ENCODE results near the gene GFRAL.
"Not testable (repeated sequence)": the region's sequence is repeated elsewhere in the genome, so short reads cannot be mapped to it uniquely, and the experiment has no call there.

Gene GFRAL

DNA sequence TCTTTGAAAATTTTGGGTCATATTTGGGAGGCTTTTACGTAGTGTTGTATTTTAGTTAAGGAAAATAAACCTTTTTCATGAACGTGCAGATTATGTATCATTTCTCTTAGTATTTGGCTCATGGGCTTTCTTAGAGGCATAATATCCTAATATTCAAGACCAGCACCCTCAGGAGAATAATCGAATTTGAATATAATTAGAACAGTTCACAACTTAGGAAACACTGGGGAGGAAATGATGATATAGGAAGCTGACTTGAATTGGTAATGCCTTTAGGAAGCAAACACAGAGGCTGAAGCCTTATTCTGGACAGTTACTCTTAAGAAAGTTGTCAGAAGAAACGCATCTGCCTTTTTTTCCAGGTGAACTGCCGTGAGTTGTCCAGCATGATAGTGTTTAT, at the start of gene GFRAL:
TSS of gene GFRAL (plus strand) at position 301 of the 400 bp plus-strand sequence. CDS start at position 387, 86 bp downstream.
- Histone ChIP-seq H3K4me3 (ENCODE audit: low read length) (no peak within 1 kb of the TSS), H3K9ac (ENCODE audit: low read length) (no peak within 1 kb of the TSS), H3K9me3 (ENCODE audit: control insufficient read depth, low read depth, low read length) (no peaks in the 10 kb centered on the region), H3K36me3 (ENCODE audit: control insufficient read depth, low read depth, low read length) (no peaks in the 10 kb centered on the region), H3K27me3 (ENCODE audit: control insufficient read depth, insufficient read depth, low read length) (no peaks in the 10 kb centered on the region), H3K27ac (ENCODE audit: low read length) (no peak within 1 kb of the TSS), H3K4me1 (ENCODE audit: control insufficient read depth, low read depth, low read length) (no peaks in the 10 kb centered on the region)

DNA sequence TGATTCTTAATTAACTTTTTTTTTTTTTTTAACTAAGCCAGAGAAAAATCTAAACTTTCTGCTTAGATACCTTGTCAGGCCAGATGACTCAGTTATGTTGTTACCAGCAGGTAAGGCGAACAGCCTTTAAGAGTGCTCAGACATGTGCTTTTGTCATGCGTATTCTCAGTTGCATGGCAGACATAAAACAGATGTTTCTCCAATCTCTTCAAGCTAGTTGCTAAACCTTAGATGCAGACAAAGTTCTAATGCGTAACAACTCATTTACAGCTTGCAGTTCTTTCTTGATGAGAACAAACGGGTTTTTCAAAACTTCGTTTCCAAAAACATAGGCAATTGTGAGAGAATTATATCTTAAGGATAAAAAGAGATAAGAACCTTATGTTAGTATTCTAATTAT, 49.6 kb upstream of the GFRAL start:
- H3K9ac ChIP-seq (ENCODE audit: low read length): no peak overlapping the region

DNA sequence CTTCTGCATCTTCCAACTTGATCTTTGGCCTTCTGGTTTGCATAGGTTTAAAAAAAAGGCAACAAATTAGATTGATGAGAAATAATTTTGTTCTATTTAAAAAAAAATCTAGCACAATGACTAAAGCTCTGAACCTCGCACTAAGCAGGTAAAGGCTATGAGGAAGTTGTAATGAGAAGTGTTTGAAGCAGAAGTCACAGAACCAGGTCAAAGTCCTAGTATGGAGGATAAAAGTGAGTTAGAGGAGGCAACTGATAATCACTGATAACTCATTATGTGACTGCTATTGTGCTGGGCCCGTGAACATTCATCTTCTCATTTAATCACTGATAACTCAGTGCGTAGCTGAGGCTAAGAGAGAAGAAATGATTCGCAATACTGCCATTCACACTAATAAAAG, 46.1 kb upstream of the GFRAL start:
- no peak overlapping the region for H3K27ac ChIP-seq (ENCODE audit: low read length)
- no peak overlapping the region for H3K4me3 ChIP-seq (ENCODE audit: low read length)
- no peaks in the 10 kb centered on the region for H3K36me3 ChIP-seq (ENCODE audit: control insufficient read depth, low read depth, low read length)
- H3K9ac ChIP-seq (ENCODE audit: low read length): no peak overlapping the region
- H3K9me3 ChIP-seq (ENCODE audit: control insufficient read depth, low read depth, low read length): no peaks in the 10 kb centered on the region
- H3K4me1 ChIP-seq (ENCODE audit: control insufficient read depth, low read depth, low read length): peaks cover 17% of the 10 kb centered on the region
- no peaks in the 10 kb centered on the region for H3K27me3 ChIP-seq (ENCODE audit: control insufficient read depth, insufficient read depth, low read length)

More for the DNA sequence above, 49.6 kb upstream of the GFRAL start:
- no peaks in the 10 kb centered on the region for H3K27me3 ChIP-seq (ENCODE audit: control insufficient read depth, insufficient read depth, low read length)
- H3K4me3 ChIP-seq (ENCODE audit: low read length): no peak overlapping the region
- H3K27ac ChIP-seq (ENCODE audit: low read length): no peak overlapping the region
- peaks cover 17% of the 10 kb centered on the region for H3K4me1 ChIP-seq (ENCODE audit: control insufficient read depth, low read depth, low read length)
- no peaks in the 10 kb centered on the region for H3K9me3 ChIP-seq (ENCODE audit: control insufficient read depth, low read depth, low read length)
- H3K36me3 ChIP-seq (ENCODE audit: control insufficient read depth, low read depth, low read length): no peaks in the 10 kb centered on the region

GRCh38 chr6:55282115-55282514, 45.2 kb upstream of the GFRAL start:
- Histone ChIP-seq H3K4me3 (ENCODE audit: low read length) (no peak overlapping the region), H3K27ac (ENCODE audit: low read length) (no peak overlapping the region), H3K27me3 (ENCODE audit: control insufficient read depth, insufficient read depth, low read length) (no peaks in the 10 kb centered on the region), H3K9ac (ENCODE audit: low read length) (no peak overlapping the region), H3K4me1 (ENCODE audit: control insufficient read depth, low read depth, low read length) (peaks cover 11% of the 10 kb centered on the region), H3K9me3 (ENCODE audit: control insufficient read depth, low read depth, low read length) (no peaks in the 10 kb centered on the region), H3K36me3 (ENCODE audit: control insufficient read depth, low read depth, low read length) (no peaks in the 10 kb centered on the region)

DNA sequence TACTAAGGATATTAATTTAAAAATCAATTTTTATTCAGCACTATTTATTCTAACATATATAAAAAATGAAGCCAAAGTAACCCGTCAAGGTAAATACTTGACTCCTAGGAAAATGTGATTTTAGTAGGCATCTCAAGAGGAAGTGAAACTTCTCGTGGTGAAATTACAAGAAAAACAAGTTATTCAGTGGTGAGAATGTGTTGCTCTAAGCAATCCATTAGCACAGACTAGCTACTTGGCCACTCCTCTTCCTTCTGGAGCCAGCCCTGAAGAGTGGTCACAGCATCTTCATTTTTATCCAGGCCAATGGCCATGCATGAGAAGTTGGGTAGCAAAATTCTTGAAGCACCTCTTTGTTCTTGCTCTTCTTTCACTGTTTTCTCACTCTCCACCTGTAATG, 40.4 kb upstream of the GFRAL start:
- Histone ChIP-seq H3K36me3 (ENCODE audit: control insufficient read depth, low read depth, low read length) (no peaks in the 10 kb centered on the region), H3K9me3 (ENCODE audit: control insufficient read depth, low read depth, low read length) (no peaks in the 10 kb centered on the region), H3K9ac (ENCODE audit: low read length) (no peak overlapping the region), H3K4me1 (ENCODE audit: control insufficient read depth, low read depth, low read length) (no peaks in the 10 kb centered on the region), H3K4me3 (ENCODE audit: low read length) (no peak overlapping the region), H3K27ac (ENCODE audit: low read length) (no peak overlapping the region), H3K27me3 (ENCODE audit: control insufficient read depth, insufficient read depth, low read length) (no peaks in the 10 kb centered on the region)

DNA sequence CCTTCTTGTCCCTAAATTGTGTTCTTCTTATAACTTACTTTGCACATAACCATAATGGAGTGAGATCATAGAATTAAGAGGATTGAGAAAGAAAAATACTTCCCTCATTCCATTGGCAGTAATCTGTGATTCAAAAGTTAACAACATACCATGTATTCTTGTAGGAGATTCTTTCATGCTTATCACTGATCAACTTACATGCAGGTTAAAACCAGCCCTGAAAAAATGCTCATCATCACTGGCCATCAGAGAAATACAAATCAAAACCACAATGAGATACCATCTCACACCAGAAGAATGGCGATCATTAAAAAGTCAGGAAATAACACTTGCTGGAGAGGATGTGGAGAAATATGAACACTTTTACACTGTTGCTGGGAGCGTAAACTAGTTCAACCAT, 36.5 kb upstream of the GFRAL start:
- no peak overlapping the region for H3K27ac ChIP-seq (ENCODE audit: low read length)
- no peaks in the 10 kb centered on the region for H3K36me3 ChIP-seq (ENCODE audit: control insufficient read depth, low read depth, low read length)
- H3K27me3 ChIP-seq (ENCODE audit: control insufficient read depth, insufficient read depth, low read length): no peaks in the 10 kb centered on the region
- H3K4me3 ChIP-seq (ENCODE audit: low read length): no peak overlapping the region
- no peak overlapping the region for H3K9ac ChIP-seq (ENCODE audit: low read length)
- no peaks in the 10 kb centered on the region for H3K9me3 ChIP-seq (ENCODE audit: control insufficient read depth, low read depth, low read length)
- H3K4me1 ChIP-seq (ENCODE audit: control insufficient read depth, low read depth, low read length): no peaks in the 10 kb centered on the region

DNA sequence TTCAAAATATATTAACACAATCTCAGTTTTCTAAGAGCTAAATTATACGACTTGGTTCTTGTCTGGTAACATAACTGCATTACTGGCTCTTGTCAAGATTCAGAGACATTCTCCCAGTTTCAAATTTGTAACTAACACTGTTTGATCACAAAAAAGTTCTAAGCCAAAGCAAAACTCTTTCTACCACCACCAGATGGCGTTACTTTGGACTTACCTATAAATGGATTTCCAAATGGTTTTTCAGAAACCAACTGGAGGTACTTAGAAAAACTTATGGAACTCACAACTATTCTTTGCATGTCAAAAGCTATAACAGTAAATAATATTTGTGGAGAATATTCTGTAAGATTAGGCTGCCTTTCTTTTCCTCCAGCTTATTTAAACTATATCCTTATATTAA, 34.2 kb upstream of the GFRAL start:
- Histone ChIP-seq H3K36me3 (ENCODE audit: control insufficient read depth, low read depth, low read length) (no peaks in the 10 kb centered on the region), H3K27ac (ENCODE audit: low read length) (no peak overlapping the region), H3K9ac (ENCODE audit: low read length) (no peak overlapping the region), H3K9me3 (ENCODE audit: control insufficient read depth, low read depth, low read length) (no peaks in the 10 kb centered on the region), H3K4me1 (ENCODE audit: control insufficient read depth, low read depth, low read length) (no peaks in the 10 kb centered on the region), H3K27me3 (ENCODE audit: control insufficient read depth, insufficient read depth, low read length) (no peaks in the 10 kb centered on the region), H3K4me3 (ENCODE audit: low read length) (no peak overlapping the region)

GRCh38 chr6:55297214-55297613, 30.1 kb upstream of the GFRAL start:
- H3K27ac ChIP-seq (ENCODE audit: low read length): not testable (repeated sequence)

GRCh38 chr6:55299286-55299985, 27.8 kb upstream of the GFRAL start:
- Histone ChIP-seq H3K27me3 (ENCODE audit: control insufficient read depth, insufficient read depth, low read length) (no peaks in the 10 kb centered on the region), H3K9me3 (ENCODE audit: control insufficient read depth, low read depth, low read length) (no peaks in the 10 kb centered on the region), H3K4me1 (ENCODE audit: control insufficient read depth, low read depth, low read length) (no peaks in the 10 kb centered on the region), H3K4me3 (ENCODE audit: low read length) (no peak overlapping the region), H3K36me3 (ENCODE audit: control insufficient read depth, low read depth, low read length) (no peaks in the 10 kb centered on the region), H3K9ac (ENCODE audit: low read length) (no peak overlapping the region), H3K27ac (ENCODE audit: low read length) (no peak overlapping the region)

More at GRCh38 chr6:55297214-55297613, 30.1 kb upstream of the GFRAL start:
- H3K36me3 ChIP-seq (ENCODE audit: control insufficient read depth, low read depth, low read length); H3K4me1 ChIP-seq (ENCODE audit: control insufficient read depth, low read depth, low read length); H3K9ac ChIP-seq (ENCODE audit: low read length); H3K9me3 ChIP-seq (ENCODE audit: control insufficient read depth, low read depth, low read length); H3K27me3 ChIP-seq (ENCODE audit: control insufficient read depth, insufficient read depth, low read length); H3K4me3 ChIP-seq (ENCODE audit: low read length): not testable (repeated sequence)

- Histone ChIP-seq H3K9ac (ENCODE audit: low read length) (no peak overlapping the region), H3K9me3 (ENCODE audit: control insufficient read depth, low read depth, low read length) (no peaks in the 10 kb centered on the region), H3K27ac (ENCODE audit: low read length) (no peak overlapping the region), H3K4me3 (ENCODE audit: low read length) (no peak overlapping the region), H3K27me3 (ENCODE audit: control insufficient read depth, insufficient read depth, low read length) (no peaks in the 10 kb centered on the region), H3K36me3 (ENCODE audit: control insufficient read depth, low read depth, low read length) (no peaks in the 10 kb centered on the region), H3K4me1 (ENCODE audit: control insufficient read depth, low read depth, low read length) (no peaks in the 10 kb centered on the region)
Measured at GRCh38 chr6:55304747-55305146, 22.5 kb upstream of the GFRAL start.

- Histone ChIP-seq H3K27me3 (ENCODE audit: control insufficient read depth, insufficient read depth, low read length) (no peaks in the 10 kb centered on the region), H3K27ac (ENCODE audit: low read length) (no peak overlapping the region), H3K4me1 (ENCODE audit: control insufficient read depth, low read depth, low read length) (no peaks in the 10 kb centered on the region), H3K36me3 (ENCODE audit: control insufficient read depth, low read depth, low read length) (no peaks in the 10 kb centered on the region), H3K9me3 (ENCODE audit: control insufficient read depth, low read depth, low read length) (no peaks in the 10 kb centered on the region), H3K4me3 (ENCODE audit: low read length) (no peak overlapping the region), H3K9ac (ENCODE audit: low read length) (no peak overlapping the region)
Measured at GRCh38 chr6:55319961-55320695, 7.1 kb upstream of the GFRAL start.

GRCh38 chr6:55320696-55321086, 6.6 kb upstream of the GFRAL start:
- H3K9me3 ChIP-seq (ENCODE audit: control insufficient read depth, low read depth, low read length): no peaks in the 10 kb centered on the region
- H3K4me1 ChIP-seq (ENCODE audit: control insufficient read depth, low read depth, low read length): no peaks in the 10 kb centered on the region
- no peaks in the 10 kb centered on the region for H3K27me3 ChIP-seq (ENCODE audit: control insufficient read depth, insufficient read depth, low read length)
- no peaks in the 10 kb centered on the region for H3K36me3 ChIP-seq (ENCODE audit: control insufficient read depth, low read depth, low read length)
- no peak overlapping the region for H3K27ac ChIP-seq (ENCODE audit: low read length)
- H3K9ac ChIP-seq (ENCODE audit: low read length): no peak overlapping the region
- H3K4me3 ChIP-seq (ENCODE audit: low read length): no peak overlapping the region
